PFSK-1 (cell line): ENCODE measurements around the gene KLF13.

Source experiments
- FOXP2 ChIP-seq: optimal IDR thresholded peaks from 2 replicates; pipeline ENCODE3; 2011; ENCODE audit warnings: borderline replicate concordance, control low read depth, inconsistent platforms; ENCODE audit not compliant: insufficient read depth; ENCODE audit errors: extremely low read length, extremely low read depth
- POLR2AphosphoS5 ChIP-seq: IDR thresholded peaks from 2 replicates; pipeline ENCODE4 v1.6.1; 2012; ENCODE audit warnings: low read depth, mild to moderate bottlenecking, control low read depth, low read length, moderate library complexity
- REST ChIP-seq, 2 experiments: IDR thresholded peaks; 2 replicates each; pipeline versions ENCODE4 v1.6.1 to v1.8.0; 2011 to 2012; ENCODE audit warnings: low read depth in 2 of 2, low read length in 2 of 2, control low read depth in 1 of 2, inconsistent platforms in 1 of 2, mild to moderate bottlenecking in 1 of 2, moderate library complexity in 1 of 2; ENCODE audit not compliant: insufficient read depth in 1 of 2
- SIN3A ChIP-seq: IDR thresholded peaks from 2 replicates; pipeline ENCODE4 v1.6.1; 2012; ENCODE audit warnings: mild to moderate bottlenecking, low read length, moderate library complexity, borderline replicate concordance; ENCODE audit not compliant: insufficient read depth
- TAF1 ChIP-seq: IDR thresholded peaks from 2 replicates; pipeline ENCODE4 v1.6.1; 2012; ENCODE audit warnings: low read length, control low read depth, borderline replicate concordance; ENCODE audit not compliant: insufficient read depth

Gene KLF13

DNA sequence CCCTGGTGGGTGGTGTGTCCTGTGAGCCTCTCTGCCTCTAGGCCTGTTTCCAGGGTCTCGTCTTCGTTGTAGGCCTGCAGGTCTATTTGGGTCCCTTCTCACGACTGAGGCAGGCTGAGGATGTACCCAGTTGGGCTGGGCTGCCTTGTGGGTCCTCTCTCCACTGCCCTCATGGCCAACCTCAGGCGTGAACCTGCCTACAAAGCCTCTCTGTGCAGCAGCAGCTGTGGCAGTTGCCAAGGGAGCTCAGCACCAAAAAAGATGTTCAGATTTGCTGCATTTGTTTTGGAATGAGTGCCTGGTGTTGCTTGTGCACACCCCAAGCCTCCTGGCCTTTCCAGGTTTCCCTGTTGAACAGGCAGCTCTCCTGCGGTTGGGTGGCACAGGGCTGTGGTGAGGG is 13.4 kb downstream of the KLF13 start:
- TF ChIP-seq SIN3A (no peak), TAF1 (no peak), POLR2AphosphoS5 (no peak), REST (IDR thresholded peaks at IDR 0.05; ENCODE audit: insufficient read depth in 1 of 2, low read depth in 2 of 2, low read length in 2 of 2) (no peak), FOXP2 (no peak)

DNA sequence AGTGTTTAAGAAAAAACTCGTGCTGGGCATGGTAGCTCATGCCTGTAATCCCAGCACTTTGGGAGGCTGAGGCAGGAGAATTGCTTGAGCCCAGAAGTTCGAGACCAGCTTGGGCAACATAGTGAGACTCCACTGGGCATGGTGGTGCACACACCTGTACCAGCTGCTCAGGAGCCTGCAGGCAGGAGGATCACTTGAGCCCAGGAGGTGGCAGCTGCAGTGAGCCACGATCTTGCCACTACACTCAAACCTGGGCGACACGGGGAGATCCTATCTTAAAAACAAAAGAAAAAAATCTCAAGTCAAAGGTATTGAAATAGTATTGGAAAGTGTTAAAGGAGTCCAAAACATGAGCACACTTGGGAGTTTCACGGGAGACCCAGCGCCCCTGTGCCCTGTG is 14.0 kb downstream of the KLF13 start:
- TF ChIP-seq POLR2AphosphoS5 = no peak

DNA sequence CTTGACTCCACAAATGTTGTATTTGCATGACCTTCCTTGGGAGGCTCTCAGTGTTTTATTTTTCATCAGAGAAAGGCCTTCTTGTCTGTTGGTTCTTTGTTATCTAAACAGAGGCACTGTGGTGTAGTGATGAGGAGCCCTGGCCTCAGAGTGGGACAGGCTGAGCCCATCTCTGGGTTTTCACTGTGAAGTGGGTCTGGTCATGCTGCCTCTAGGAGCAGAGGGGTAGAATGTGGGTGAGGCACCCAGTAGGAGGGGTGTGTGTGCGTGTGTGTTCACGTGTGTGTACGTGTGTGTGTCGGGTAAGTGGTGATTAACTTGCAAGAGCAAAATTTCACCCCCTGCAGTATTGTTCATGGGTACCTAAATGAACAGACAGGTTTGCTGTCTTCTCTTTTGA is 14.4 kb downstream of the KLF13 start:
- TF ChIP-seq POLR2AphosphoS5 (no peak), FOXP2 (no peak), SIN3A (no peak), REST (IDR thresholded peaks at IDR 0.05; ENCODE audit: insufficient read depth in 1 of 2, low read depth in 2 of 2, low read length in 2 of 2) (no peak), TAF1 (no peak)

GRCh38 chr15:31341496-31342195 is 15.0 kb downstream of the KLF13 start:
- TF ChIP-seq REST (IDR thresholded peaks at IDR 0.05; ENCODE audit: insufficient read depth in 1 of 2, low read depth in 2 of 2, low read length in 2 of 2) (no peak), SIN3A (no peak)

DNA sequence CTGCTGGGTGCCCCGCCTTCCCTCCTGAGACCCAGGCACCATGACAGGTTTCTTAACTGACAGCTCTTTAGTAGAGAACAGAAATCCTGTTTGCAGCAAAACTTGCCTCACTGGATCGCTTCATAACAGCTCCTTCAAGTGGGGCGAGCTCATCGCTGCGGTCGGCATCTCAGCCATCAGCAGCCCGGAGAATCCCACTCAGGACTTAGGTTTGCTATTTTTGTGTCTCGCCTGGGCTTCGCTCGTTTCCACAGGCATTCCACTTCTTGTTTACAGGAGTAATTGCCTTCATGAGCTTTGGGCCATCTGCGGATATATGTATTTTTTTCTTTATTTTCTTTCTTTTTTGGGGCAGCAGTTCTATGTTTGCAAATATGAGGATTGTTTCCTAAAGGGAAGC is 15.7 kb downstream of the KLF13 start:
- TF ChIP-seq FOXP2 (no peak), SIN3A (no peak), POLR2AphosphoS5 (no peak), TAF1 (no peak), REST (IDR thresholded peaks at IDR 0.05; ENCODE audit: insufficient read depth in 1 of 2, low read depth in 2 of 2, low read length in 2 of 2) (no peak)
